Osteocyte (in vitro differentiated cells): ENCODE data around the gene DGLUCY. TPM values are rescaled to one million over a fixed set of nuclear protein-coding genes. Genes with fewer than 3 reads are reported as not detected.

Source experiments
- DNase-seq: peaks from one replicate; pipeline ENCODE4 v3.0.0; 2021; ENCODE audit warnings: mixed read lengths; ENCODE audit not compliant: unreplicated experiment; ENCODE audit errors: extremely low spot score
- H3K27ac Mint-ChIP-seq: one replicate; pipeline ENCODE4 v1.8.0; 2021; ENCODE audit warnings: mild to moderate bottlenecking, mixed read lengths; ENCODE audit not compliant: unreplicated experiment
- H3K27me3 Mint-ChIP-seq: one replicate; pipeline ENCODE4 v1.8.0; 2021; ENCODE audit warnings: mixed read lengths; ENCODE audit not compliant: unreplicated experiment
- H3K36me3 Mint-ChIP-seq: one replicate; pipeline ENCODE4 v1.8.0; 2021; ENCODE audit warnings: mixed read lengths; ENCODE audit not compliant: unreplicated experiment
- H3K4me1 Mint-ChIP-seq: one replicate; pipeline ENCODE4 v1.8.0; 2021; ENCODE audit warnings: mixed read lengths; ENCODE audit not compliant: unreplicated experiment
- H3K4me3 Mint-ChIP-seq: one replicate; pipeline ENCODE4 v1.8.0; 2021; ENCODE audit warnings: mild to moderate bottlenecking, moderate library complexity, mixed read lengths; ENCODE audit not compliant: unreplicated experiment
- H3K9me3 Mint-ChIP-seq: one replicate; pipeline ENCODE4 v1.8.0; 2021; ENCODE audit warnings: mixed read lengths; ENCODE audit not compliant: unreplicated experiment
- CTCF ChIP-seq: fragments of 200-600 bp; sonication (generic); IDR thresholded peaks from 2 replicates; pipeline ENCODE4 v1.5.0; 2021; ENCODE audit warnings: antibody characterized with exemption, mild to moderate bottlenecking, moderate library complexity
- total RNA-seq: library from RNA; stranded (reverse); gene quantifications from 2 replicates; pipeline ENCODE4 v1.2.1, GENCODE V29; 2021

The DGLUCY gene
- total RNA-seq, 1 donor from 2014 or later = 20.4 TPM

- Mint-ChIP-seq H3K27ac (peak overlapping the region; percentile 54), H3K4me1 (peaks cover 4% of the 10 kb centered on the region), H3K36me3 (no peaks in the 10 kb centered on the region), H3K4me3 (no peak overlapping the region), H3K9me3 (peaks cover 9% of the 10 kb centered on the region), H3K27me3 (no peaks in the 10 kb centered on the region)
- DNase-seq = no peak
- TF ChIP-seq CTCF = no peak
Observed at GRCh38 chr14:91237219-91237618, 123.3 kb downstream of the DGLUCY start.

GRCh38 chr14:91238085-91238484 is 124.2 kb downstream of the DGLUCY start:
- no peak for TF ChIP-seq CTCF
- Mint-ChIP-seq H3K4me1 (peaks cover 6% of the 10 kb centered on the region), H3K9me3 (peaks cover 9% of the 10 kb centered on the region), H3K36me3 (no peaks in the 10 kb centered on the region), H3K4me3 (no peak overlapping the region), H3K27ac (no peak overlapping the region), H3K27me3 (no peaks in the 10 kb centered on the region)
- no peak for DNase-seq

GRCh38 chr14:91238661-91239060 is 124.8 kb downstream of the DGLUCY start:
- Mint-ChIP-seq H3K27ac (no peak overlapping the region), H3K9me3 (peaks cover 9% of the 10 kb centered on the region), H3K36me3 (no peaks in the 10 kb centered on the region), H3K4me3 (no peak overlapping the region), H3K27me3 (no peaks in the 10 kb centered on the region), H3K4me1 (peaks cover 11% of the 10 kb centered on the region)
- TF ChIP-seq CTCF = no peak
- DNase-seq = no peak

GRCh38 chr14:91241863-91242262 is 128.0 kb downstream of the DGLUCY start:
- Mint-ChIP-seq H3K36me3 (no peaks in the 10 kb centered on the region), H3K27me3 (no peaks in the 10 kb centered on the region), H3K9me3 (peaks cover 9% of the 10 kb centered on the region), H3K4me1 (peaks cover 24% of the 10 kb centered on the region), H3K4me3 (no peak overlapping the region), H3K27ac (no peak overlapping the region)
- DNase-seq = no peak
- no peak for TF ChIP-seq CTCF

GRCh38 chr14:91242635-91243034 is 128.8 kb downstream of the DGLUCY start:
- Mint-ChIP-seq H3K36me3 (no peaks in the 10 kb centered on the region), H3K27me3 (no peaks in the 10 kb centered on the region), H3K9me3 (peaks cover 14% of the 10 kb centered on the region), H3K27ac (no peak overlapping the region), H3K4me3 (no peak overlapping the region), H3K4me1 (peaks cover 21% of the 10 kb centered on the region)
- no peak for DNase-seq
- TF ChIP-seq CTCF = no peak
